CD14-positive monocyte (primary cell): Measurements from ENCODE around the gene MOCOS. TPM values are rescaled to one million over a fixed set of nuclear protein-coding genes. Genes with fewer than 3 reads are reported as not detected.

Source experiments
- DNase-seq, 3 donors: peaks; one replicate each; pipeline ENCODE4 v3.0.0-alpha.2; 2011 to 2022
- H2AFZ ChIP-seq: 2 replicates; pipeline ENCODE4 v1.6.0; 2012; ENCODE audit warnings: mild to moderate bottlenecking, low read depth, low read length, inconsistent platforms; ENCODE audit not compliant: insufficient read depth, poor library complexity, severe bottlenecking
- H3K27ac ChIP-seq, 2 donors: 1 replicate in 1 of 2; 2 replicates in 1 of 2; pipeline ENCODE4 v1.5.1; 2012 to 2013; ENCODE audit warnings: low read length in 2 of 2, control low read depth in 1 of 2, inconsistent platforms in 1 of 2, low read depth in 1 of 2, mild to moderate bottlenecking in 1 of 2
- H3K27me3 ChIP-seq, 2 donors: one replicate each; pipeline versions ENCODE4 v1.6.0 to v1.6.1; 2011 to 2013; ENCODE audit warnings: low read length in 2 of 2; ENCODE audit not compliant: control insufficient read depth in 2 of 2, insufficient read depth in 2 of 2
- H3K36me3 ChIP-seq, 2 donors: replicated peaks in 1 of 2; 1 replicate in 1 of 2; 2 replicates in 1 of 2; pipeline versions ENCODE4 v1.5.1 to v1.6.1; 2012 to 2013; ENCODE audit warnings: low read length in 2 of 2, control low read depth in 1 of 2, inconsistent platforms in 1 of 2, mild to moderate bottlenecking in 1 of 2; ENCODE audit not compliant: insufficient read depth in 2 of 2, control insufficient read depth in 1 of 2
- H3K4me1 ChIP-seq, 2 donors: 1 replicate in 1 of 2; 2 replicates in 1 of 2; pipeline versions ENCODE4 v1.5.1 to v1.6.1; 2012 to 2013; ENCODE audit warnings: low read length in 2 of 2, control low read depth in 1 of 2, inconsistent platforms in 1 of 2, mild to moderate bottlenecking in 1 of 2, moderate library complexity in 1 of 2; ENCODE audit not compliant: insufficient read depth in 2 of 2, control insufficient read depth in 1 of 2
- H3K4me2 ChIP-seq: replicated peaks from 2 replicates; pipeline ENCODE3; 2012; ENCODE audit warnings: low read length, moderate library complexity, mild to moderate bottlenecking; ENCODE audit not compliant: poor library complexity, severe bottlenecking; ENCODE audit errors: extremely low read depth
- H3K4me3 ChIP-seq, 3 experiments: fragments of 200-600 bp in 1 of 3; sonication (generic) in 1 of 3; replicated peaks in 1 of 3; 1 replicate in 2 of 3; 2 replicates in 1 of 3; pipeline ENCODE4 v1.5.1; 2011 to 2013; ENCODE audit warnings: low read length in 3 of 3, mild to moderate bottlenecking in 3 of 3, control low read depth in 2 of 3, low read depth in 2 of 3, inconsistent platforms in 1 of 3, moderate library complexity in 1 of 3
- H3K79me2 ChIP-seq: 2 replicates; pipeline ENCODE4 v1.6.0; 2012; ENCODE audit warnings: mild to moderate bottlenecking, control low read depth, inconsistent platforms, low read length, moderate library complexity; ENCODE audit not compliant: insufficient read depth
- H3K9ac ChIP-seq: 2 replicates; pipeline ENCODE4 v1.6.0; 2017; ENCODE audit warnings: low read length, mild to moderate bottlenecking; ENCODE audit not compliant: insufficient read depth, poor library complexity, severe bottlenecking
- H3K9me3 ChIP-seq, 2 donors: replicated peaks in 1 of 2; 1 replicate in 1 of 2; 2 replicates in 1 of 2; pipeline versions ENCODE4 v1.5.1 to v1.6.1; 2012 to 2013; ENCODE audit warnings: low read length in 2 of 2, control low read depth in 1 of 2; ENCODE audit not compliant: control insufficient read depth in 1 of 2, insufficient read depth in 1 of 2
- H4K20me1 ChIP-seq: 2 replicates; pipeline ENCODE4 v1.6.0; 2012; ENCODE audit warnings: mild to moderate bottlenecking, low read length, control low read depth, moderate library complexity; ENCODE audit not compliant: insufficient read depth
- H3K27ac Mint-ChIP-seq, 7 donors: one replicate each; pipeline ENCODE4 v1.8.0; 2020; ENCODE audit warnings: mild to moderate bottlenecking in 7 of 7, mixed read lengths in 7 of 7, moderate library complexity in 6 of 7, inconsistent platforms in 2 of 7
- H3K27me3 Mint-ChIP-seq, 3 donors: one replicate each; pipeline ENCODE4 v1.8.0; 2021 to 2022; ENCODE audit warnings: low read depth in 3 of 3, mild to moderate bottlenecking in 3 of 3, mixed read lengths in 3 of 3, moderate library complexity in 3 of 3, inconsistent platforms in 1 of 3
- H3K36me3 Mint-ChIP-seq, 2 donors: one replicate each; pipeline ENCODE4 v1.8.0; 2020; ENCODE audit warnings: mixed read lengths in 2 of 2, inconsistent platforms in 1 of 2, mild to moderate bottlenecking in 1 of 2
- H3K4me1 Mint-ChIP-seq: one replicate; pipeline ENCODE4 v1.8.0; 2020; ENCODE audit warnings: mild to moderate bottlenecking, mixed read lengths
- H3K4me3 Mint-ChIP-seq, 2 donors: one replicate each; pipeline ENCODE4 v1.8.0; 2020; ENCODE audit warnings: mild to moderate bottlenecking in 2 of 2, mixed read lengths in 2 of 2, moderate library complexity in 1 of 2
- H3K9me3 Mint-ChIP-seq, 7 donors: one replicate each; pipeline ENCODE4 v1.8.0; 2020 to 2022; ENCODE audit warnings: mixed read lengths in 7 of 7, mild to moderate bottlenecking in 6 of 7, moderate library complexity in 6 of 7, inconsistent platforms in 2 of 7
- CTCF ChIP-seq: fragments of 200-600 bp; IDR thresholded peaks from one replicate; pipeline ENCODE4 v1.8.0; 2022; ENCODE audit warnings: antibody characterized with exemption, mild to moderate bottlenecking
- WGBS: methylation state at CpG from one replicate; pipeline ENCODE4 v1.1.5; 2013; ENCODE audit warnings: missing lambda C conversion rate; ENCODE audit not compliant: insufficient coverage; 5-methylcytosine and 5-hydroxymethylcytosine counted together
- intact Hi-C, 2 donors: fragments of 100-400 bp; cut with micrococcal nuclease; formaldehyde crosslinking; loops; one replicate each; pipeline versions ENCODE4 v1.15.0 to v1.15.1; 2023
- polyA plus RNA-seq, 3 donors: library from polyadenylated mRNA; depleted of rRNA in 1 of 3; unstranded in 2 of 3; stranded (reverse) in 1 of 3; fragments of 300-500 nt in 2 of 3; fragments of >200 nt in 1 of 3; fragmentation: Illumina TruSeq in 2 of 3; gene quantifications; 1 replicate in 2 of 3; 2 replicates in 1 of 3; pipeline ENCODE4 v1.2.3, GENCODE V29; 2012 to 2021

Gene MOCOS
- polyA plus RNA-seq, 3 donors, result 0.03 to 0.05 TPM; not detected in 1

- no peaks in the 10 kb centered on the region for H4K20me1 ChIP-seq
- no peaks in the 10 kb centered on the region for H3K36me3 Mint-ChIP-seq
- no peak overlapping the region for H3K4me2 ChIP-seq
- DNase-seq, result no peak
- no peak overlapping the region for H3K4me3 ChIP-seq
- intact Hi-C loops, result no loop called here
- no peak overlapping the region for H2AFZ ChIP-seq
- no peaks in the 10 kb centered on the region for H3K9me3 ChIP-seq
- no peak overlapping the region for H3K9ac ChIP-seq
- no peak overlapping the region for H3K27ac ChIP-seq
- peaks cover 2 to 22% (median 5%) of the 10 kb centered on the region in 7 donors for H3K9me3 Mint-ChIP-seq
- no peaks in the 10 kb centered on the region for H3K36me3 ChIP-seq
- TF ChIP-seq CTCF, result no peak
- no peaks in the 10 kb centered on the region for H3K79me2 ChIP-seq
- H3K27ac Mint-ChIP-seq, result no peak overlapping the region
- peaks cover 2 to 9% (median 5%) of the 10 kb centered on the region in 3 donors for H3K27me3 Mint-ChIP-seq
- H3K4me1 Mint-ChIP-seq, result no peaks in the 10 kb centered on the region
- H3K4me1 ChIP-seq, result no peaks in the 10 kb centered on the region
- no peak overlapping the region for H3K4me3 Mint-ChIP-seq
- no peaks in the 10 kb centered on the region for H3K27me3 ChIP-seq
Observed at GRCh38 chr18:36249392-36249791, 62.1 kb downstream of the MOCOS start.

- H3K27me3 ChIP-seq, result no peaks in the 10 kb centered on the region
- Mint-ChIP-seq H3K9me3 (peaks cover 2 to 17% (median 3%) of the 10 kb centered on the region in 7 donors), H3K36me3 (no peaks in the 10 kb centered on the region), H3K27ac (no peak overlapping the region), H3K4me3 (no peak overlapping the region), H3K4me1 (no peaks in the 10 kb centered on the region), H3K27me3 (peaks cover 4 to 11% (median 5%) of the 10 kb centered on the region in 3 donors)
- no peak overlapping the region for H3K4me2 ChIP-seq
- no peaks in the 10 kb centered on the region for H3K79me2 ChIP-seq
- intact Hi-C loops, result no loop called here
- H2AFZ ChIP-seq, result no peak overlapping the region
- H3K27ac ChIP-seq, result no peak overlapping the region
- no peak overlapping the region for H3K4me3 ChIP-seq
- no peaks in the 10 kb centered on the region for H4K20me1 ChIP-seq
- no peak for DNase-seq
- TF ChIP-seq CTCF, result no peak
- no peaks in the 10 kb centered on the region for H3K4me1 ChIP-seq
- no peaks in the 10 kb centered on the region for H3K36me3 ChIP-seq
- no peak overlapping the region for H3K9ac ChIP-seq
- H3K9me3 ChIP-seq, result no peaks in the 10 kb centered on the region
- no CpG with 5 or more reads among the region's 2 CpGs for WGBS
Observed at GRCh38 chr18:36250827-36251226, 63.5 kb downstream of the MOCOS start.
